Thyroid gland (tissue), 4 donors: Measurements from ENCODE around the gene TGM4. TPM values are rescaled to one million over a fixed set of nuclear protein-coding genes. Genes with fewer than 3 reads are reported as not detected.
A peak's percentile ranks its signal among the peaks of the same experiment; 100 is the strongest.
"Not testable (repeated sequence)": the region's sequence is repeated elsewhere in the genome, so short reads cannot be mapped to it uniquely, and the experiment has no call there.

Source experiments
- DNase-seq, 2 donors: peaks; one replicate each; pipeline ENCODE4 v3.0.0-alpha.2; 2019
- H3K27ac ChIP-seq, 3 donors: fragments of 200-600 bp; sonication (generic); 1 replicate in 2 of 3; 2 replicates in 1 of 3; pipeline ENCODE4 v1.5.1; 2016 to 2019; ENCODE audit warnings: mild to moderate bottlenecking in 1 of 3, moderate library complexity in 1 of 3
- H3K27me3 ChIP-seq: fragments of 200-600 bp; sonication (generic); one replicate; pipeline ENCODE4 v1.5.1; 2019
- H3K36me3 ChIP-seq, 2 donors: fragments of 200-600 bp; sonication (generic); one replicate each; pipeline ENCODE4 v1.5.1; 2016 to 2019
- H3K4me1 ChIP-seq, 2 donors: fragments of 200-600 bp; sonication (generic); one replicate each; pipeline ENCODE4 v1.5.1; 2017 to 2019
- H3K4me3 ChIP-seq, 3 donors: fragments of 200-600 bp; sonication (generic); replicated peaks in 1 of 3; 1 replicate in 2 of 3; 2 replicates in 1 of 3; pipeline ENCODE4 v1.5.1; 2016; ENCODE audit warnings: mild to moderate bottlenecking in 1 of 3
- H3K9me3 ChIP-seq: fragments of 200-600 bp; sonication (generic); one replicate; pipeline ENCODE4 v1.5.1; 2017
- CTCF ChIP-seq, 6 experiments: fragments of 200-600 bp in 3 of 6; fragments of 450-650 bp in 3 of 6; sonication (generic) in 3 of 6; IDR thresholded peaks; one replicate each; pipeline ENCODE4 v1.5.1; 2016 to 2019; ENCODE audit warnings: antibody characterized with exemption in 6 of 6, mild to moderate bottlenecking in 2 of 6, inconsistent platforms in 1 of 6, moderate library complexity in 1 of 6
- POLR2A ChIP-seq, 2 donors: fragments of 450-650 bp; IDR thresholded peaks; one replicate each; pipeline ENCODE4 v1.6.1; 2017; ENCODE audit warnings: antibody characterized with exemption in 2 of 2, mild to moderate bottlenecking in 2 of 2, moderate library complexity in 1 of 2
- WGBS, 2 donors: methylation state at CpG; one replicate each; pipeline ENCODE4 v1.1.5; 2017; 5-methylcytosine and 5-hydroxymethylcytosine counted together
- intact Hi-C: fragments of 100-400 bp; cut with DNase I; formaldehyde crosslinking; loops from one replicate; pipeline ENCODE4 v1.15.1; 2023
- total RNA-seq, 4 donors: library from RNA; depleted of rRNA; stranded (reverse); fragments of >200 nt; gene quantifications; one replicate each; pipeline ENCODE4 v1.2.3, GENCODE V29; 2016

Gene TGM4
- total RNA-seq, 4 donors from 2014 or later, result 0.13 to 0.33 TPM; not detected in 2

GRCh38 chr3:44848634-44849033, 25.8 kb upstream of the TGM4 start:
- intact Hi-C loops, result no loop called here
- TF ChIP-seq CTCF (IDR thresholded peaks at IDR 0.05), result no peak
- TF ChIP-seq POLR2A (IDR thresholded peaks at IDR 0.05), result no peak

GRCh38 chr3:44856663-44857062, 17.7 kb upstream of the TGM4 start:
- intact Hi-C loops, H3K27me3 ChIP-seq, H3K36me3 ChIP-seq, H3K27ac ChIP-seq, H3K9me3 ChIP-seq, H3K4me3 ChIP-seq, H3K4me1 ChIP-seq, DNase-seq: not testable (repeated sequence)
- WGBS, 2 donors, result 96 to 98% methylated on average over 6 of the region's 6 CpGs

More at GRCh38 chr3:44848634-44849033, 25.8 kb upstream of the TGM4 start:
- H3K4me1 ChIP-seq, result no peaks in the 10 kb centered on the region
- WGBS, 2 donors, result 75 to 78% methylated on average over 1 of the region's 1 CpG
- H3K27ac ChIP-seq, result no peak overlapping the region
- no peak overlapping the region for H3K4me3 ChIP-seq
- H3K9me3 ChIP-seq, result no peaks in the 10 kb centered on the region
- DNase-seq, result no peak
- H3K36me3 ChIP-seq, result no peaks in the 10 kb centered on the region
- no peaks in the 10 kb centered on the region for H3K27me3 ChIP-seq

- intact Hi-C loops, result no loop called here
- Histone ChIP-seq H3K27me3 (no peaks in the 10 kb centered on the region), H3K4me3 (no peak overlapping the region), H3K4me1 (peaks cover 6 to 7% of the 10 kb centered on the region in 2 donors), H3K9me3 (no peaks in the 10 kb centered on the region), H3K36me3 (no peaks in the 10 kb centered on the region), H3K27ac (no peak overlapping the region)
- no peak for TF ChIP-seq CTCF (IDR thresholded peaks at IDR 0.05)
- no peak for TF ChIP-seq POLR2A (IDR thresholded peaks at IDR 0.05)
- 92 to 94% methylated on average over 4 of the region's 4 CpGs for WGBS, 2 donors
- DNase-seq, result no peak
Measured at GRCh38 chr3:44860117-44860516, 14.3 kb upstream of the TGM4 start.

GRCh38 chr3:44861412-44862225, 12.8 kb upstream of the TGM4 start, which contains the start of gene TMEM42:
TMEM42 (plus strand) TSS chr3:44861912; CDS start chr3:44861925, 13 bp downstream.
- intact Hi-C loops, result no loop called here
- 8 to 65% methylated on average over 2 to 25 of the region's 91 CpGs for WGBS, 2 donors

GRCh38 chr3:44862226-44862637, 12.2 kb upstream of the TGM4 start:
- DNase-seq, result peak in 1 of 2 donors; percentile 25
- 2 to 3% methylated on average over 11 to 12 of the region's 25 CpGs for WGBS, 2 donors
- Histone ChIP-seq H3K4me1 (peaks cover 6 to 7% of the 10 kb centered on the region in 2 donors), H3K4me3 (peak overlapping the region in 2 of 3 donors; percentile 9 to 63), H3K9me3 (no peaks in the 10 kb centered on the region), H3K36me3 (no peaks in the 10 kb centered on the region), H3K27ac (peak overlapping the region in 2 of 3 donors; percentile 75 to 87), H3K27me3 (no peaks in the 10 kb centered on the region)
- TF ChIP-seq CTCF (IDR thresholded peaks at IDR 0.05) (no peak), POLR2A (IDR thresholded peaks at IDR 0.05) (no peak)
- intact Hi-C loops, result no loop called here

More at GRCh38 chr3:44861412-44862225, 12.8 kb upstream of the TGM4 start, which contains the start of gene TMEM42:
- peaks cover 6 to 7% of the 10 kb centered on the region in 2 donors for H3K4me1 ChIP-seq
- peak; percentile 87 to 88 for DNase-seq
- no peaks in the 10 kb centered on the region for H3K27me3 ChIP-seq
- peak within 1 kb of the TSS in 2 of 3 donors; percentile 51 to 63 for H3K4me3 ChIP-seq
- TF ChIP-seq CTCF (IDR thresholded peaks at IDR 0.05) (peak in 1 of 6 experiments; percentile 8), POLR2A (IDR thresholded peaks at IDR 0.05) (peak; percentile 44 to 92)
- H3K36me3 ChIP-seq, result no peaks in the 10 kb centered on the region
- H3K27ac ChIP-seq, result peak within 1 kb of the TSS; percentile 17 to 87 (median 75)
- no peaks in the 10 kb centered on the region for H3K9me3 ChIP-seq
